Measurements from ENCODE around the gene DAG1.

DAG1 gene

DNA sequence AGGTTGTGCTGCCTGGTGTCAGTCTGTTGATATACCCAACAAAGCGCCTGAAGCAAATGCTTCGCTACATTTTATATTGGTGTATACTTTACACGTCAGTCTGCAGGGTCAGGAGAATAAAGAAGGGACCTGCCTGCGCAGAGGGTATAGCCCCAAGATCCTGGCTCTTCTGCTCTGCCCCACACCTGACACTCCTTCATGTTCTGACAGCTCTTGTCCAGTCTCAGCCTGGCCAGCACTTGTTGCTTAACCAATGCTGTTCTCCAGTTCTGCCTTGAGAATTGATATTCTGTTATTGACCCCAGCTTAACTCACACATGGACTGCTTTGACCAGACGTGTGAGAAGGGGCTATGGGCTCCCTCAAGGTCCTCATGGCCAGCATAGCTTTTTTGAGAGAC, 48.4 kb downstream of the DAG1 start:
- DNase-seq: no peak

DNA sequence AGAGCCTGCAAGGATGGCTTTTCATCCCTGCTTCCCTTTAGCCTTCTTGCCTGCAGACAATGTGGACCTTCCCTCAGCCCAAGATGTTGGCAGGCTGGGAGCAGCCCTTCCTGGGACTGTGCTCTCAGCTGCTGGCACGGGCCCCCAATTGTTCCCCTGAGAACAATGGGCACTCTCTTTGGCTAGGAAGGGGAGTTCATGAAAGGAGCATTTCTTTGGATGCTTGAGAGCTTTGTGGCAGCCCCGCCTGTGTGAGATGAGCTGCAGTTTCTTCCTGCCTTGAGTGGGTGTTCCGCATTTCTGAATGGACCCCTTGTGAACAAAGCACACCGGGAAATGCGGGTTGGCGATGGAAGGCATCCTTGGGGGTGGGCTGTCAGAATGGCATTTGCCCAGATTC, 49.2 kb downstream of the DAG1 start:
- DNase-seq: no peak

- DNase-seq: no peak
Measured at GRCh38 chr3:49519916-49520385, 49.9 kb downstream of the DAG1 start.

DNA sequence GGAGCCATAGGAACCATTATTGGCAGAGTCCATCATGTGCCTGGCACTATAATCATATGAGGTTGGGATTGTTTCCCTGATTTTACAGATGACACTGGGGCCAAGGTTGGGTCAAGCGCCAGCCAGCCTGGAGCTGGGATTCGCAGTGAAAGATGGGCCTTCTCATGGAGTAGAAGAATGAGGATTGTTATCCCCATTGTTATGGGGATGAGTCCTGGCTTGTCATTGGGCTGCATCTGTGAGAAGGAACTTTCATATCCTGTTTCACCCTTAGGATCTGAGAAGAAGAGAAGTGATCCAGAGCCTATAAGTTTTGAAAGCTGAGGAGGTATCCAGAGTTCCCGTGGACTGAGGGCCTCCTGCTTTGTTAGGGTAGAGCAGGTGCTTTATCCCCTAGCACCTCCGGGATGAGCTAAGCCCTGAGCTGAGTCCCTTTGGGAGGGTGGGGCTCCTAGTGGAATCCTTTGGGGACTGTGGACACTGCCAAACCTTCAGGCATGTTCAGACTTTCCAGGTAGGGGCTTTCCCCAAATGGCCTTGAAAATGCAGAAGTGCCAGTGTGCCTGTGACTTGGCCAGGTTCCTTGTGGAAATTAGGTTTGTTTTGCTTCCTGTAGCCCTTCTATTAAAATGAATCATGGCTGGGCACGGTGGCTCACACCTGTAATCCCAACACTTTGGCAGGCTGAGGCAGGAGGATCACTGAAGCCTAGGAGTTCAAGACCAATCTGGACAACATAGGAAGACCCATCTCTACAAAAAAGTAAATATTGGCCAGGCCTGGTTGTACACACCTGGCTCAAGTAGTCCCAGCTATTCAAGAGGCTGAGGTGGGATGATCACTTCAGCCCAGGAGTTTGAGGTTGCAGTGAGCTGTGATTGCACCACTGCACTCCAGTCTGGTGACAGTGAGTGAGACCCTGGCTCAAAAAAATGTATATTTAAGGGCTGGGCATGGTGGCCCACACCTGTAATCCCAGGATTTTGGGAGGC, 54.0 kb downstream of the DAG1 start:
- DNase-seq: no peak

GRCh38 chr3:49529567-49529966, 59.5 kb downstream of the DAG1 start:
- no peak for DNase-seq

DNA sequence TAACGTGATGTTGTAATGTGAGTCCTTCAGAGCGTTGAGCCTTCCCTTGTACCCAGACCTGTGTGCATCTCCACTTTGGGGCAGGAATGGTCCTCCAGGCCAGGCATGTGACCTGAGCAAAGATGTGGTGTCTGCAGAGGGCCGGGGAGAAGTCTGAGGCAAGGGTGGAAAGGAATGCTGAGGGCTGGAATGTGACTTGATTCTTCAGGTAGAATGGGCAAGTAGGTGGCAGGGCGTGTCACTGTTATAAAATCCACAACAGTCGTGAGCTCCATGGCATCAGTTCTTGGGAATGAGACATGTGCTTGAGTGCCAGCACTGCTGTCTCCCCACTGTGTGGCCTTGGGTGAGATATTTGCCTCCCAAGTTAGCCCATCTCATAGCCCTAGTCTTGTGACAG, 60.2 kb downstream of the DAG1 start:
- no peak for DNase-seq

DNA sequence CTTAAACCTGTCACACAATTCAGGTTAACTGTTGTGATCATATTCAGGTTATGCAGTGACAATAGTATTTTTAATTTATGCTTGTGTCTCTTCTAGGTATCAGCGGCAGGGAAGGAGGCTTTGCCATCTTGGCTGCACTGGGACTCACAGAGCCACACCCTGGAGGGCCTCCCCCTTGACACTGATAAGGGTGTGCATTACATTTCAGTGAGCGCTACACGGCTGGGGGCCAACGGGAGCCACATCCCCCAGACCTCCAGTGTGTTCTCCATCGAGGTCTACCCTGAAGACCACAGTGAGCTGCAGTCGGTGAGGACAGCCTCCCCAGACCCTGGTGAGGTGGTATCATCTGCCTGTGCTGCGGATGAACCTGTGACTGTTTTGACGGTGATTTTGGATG, 60.6 kb downstream of the DAG1 start:
- DNase-seq: no peak

- no peak for DNase-seq
Measured at GRCh38 chr3:49531218-49531617, 61.2 kb downstream of the DAG1 start.

GRCh38 chr3:49531715-49532114, 61.6 kb downstream of the DAG1 start:
- no peak for DNase-seq

GRCh38 chr3:49533031-49533430, 63.0 kb downstream of the DAG1 start:
- no peak for DNase-seq

DNA sequence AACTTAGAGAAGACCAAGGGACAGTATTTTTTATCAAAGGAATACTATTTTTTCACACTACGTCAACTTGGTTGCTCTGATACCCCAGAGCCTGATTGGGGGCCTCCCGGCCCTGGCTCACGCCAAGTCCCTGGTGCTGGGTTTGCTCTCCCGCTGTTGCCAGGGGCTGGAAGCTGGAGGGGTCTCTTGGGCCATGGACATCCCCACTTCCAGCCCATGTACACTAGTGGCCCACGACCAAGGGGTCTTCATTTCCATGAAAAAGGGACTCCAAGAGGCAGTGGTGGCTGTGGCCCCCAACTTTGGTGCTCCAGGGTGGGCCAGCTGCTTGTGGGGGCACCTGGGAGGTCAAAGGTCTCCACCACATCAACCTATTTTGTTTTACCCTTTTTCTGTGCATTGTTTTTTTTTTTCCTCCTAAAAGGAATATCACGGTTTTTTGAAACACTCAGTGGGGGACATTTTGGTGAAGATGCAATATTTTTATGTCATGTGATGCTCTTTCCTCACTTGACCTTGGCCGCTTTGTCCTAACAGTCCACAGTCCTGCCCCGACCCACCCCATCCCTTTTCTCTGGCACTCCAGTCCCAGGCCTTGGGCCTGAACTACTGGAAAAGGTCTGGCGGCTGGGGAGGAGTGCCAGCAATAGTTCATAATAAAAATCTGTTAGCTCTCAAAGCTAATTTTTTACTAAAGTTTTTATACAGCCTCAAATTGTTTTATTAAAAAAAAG, 63.9 kb downstream of the DAG1 start:
- no peak for DNase-seq

DNA sequence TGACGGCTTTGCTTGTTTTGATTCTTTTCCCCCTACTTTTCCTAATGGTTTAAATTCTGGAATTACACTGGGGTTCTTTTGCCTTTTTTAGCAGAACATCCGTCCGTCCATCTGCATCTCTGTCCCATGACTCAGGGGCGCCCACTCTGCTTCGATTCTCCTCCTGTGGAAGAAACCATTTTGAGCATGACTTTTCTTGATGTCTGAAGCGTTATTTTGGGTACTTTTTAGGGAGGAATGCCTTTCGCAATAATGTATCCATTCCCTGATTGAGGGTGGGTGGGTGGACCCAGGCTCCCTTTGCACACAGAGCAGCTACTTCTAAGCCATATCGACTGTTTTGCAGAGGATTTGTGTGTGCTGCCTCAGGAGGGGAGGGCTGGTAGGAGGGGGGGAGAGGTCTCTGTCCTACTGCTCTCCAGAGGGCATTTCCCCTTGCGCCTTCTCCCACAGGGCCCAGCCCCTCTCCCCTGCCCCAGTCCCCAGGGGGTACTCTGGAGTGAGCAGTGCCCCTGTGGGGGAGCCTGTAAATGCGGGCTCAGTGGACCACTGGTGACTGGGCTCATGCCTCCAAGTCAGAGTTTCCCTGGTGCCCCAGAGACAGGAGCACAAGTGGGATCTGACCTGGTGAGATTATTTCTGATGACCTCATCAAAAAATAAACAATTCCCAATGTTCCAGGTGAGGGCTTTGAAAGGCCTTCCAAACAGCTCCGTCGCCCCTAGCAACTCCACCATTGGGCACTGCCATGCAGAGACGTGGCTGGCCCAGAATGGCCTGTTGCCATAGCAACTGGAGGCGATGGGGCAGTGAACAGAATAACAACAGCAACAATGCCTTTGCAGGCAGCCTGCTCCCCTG, 64.7 kb downstream of the DAG1 start:
- no peak for DNase-seq

- DNase-seq: no peak
Measured at GRCh38 chr3:49535971-49536874, 66.2 kb downstream of the DAG1 start.

- DNase-seq: no peak
Measured at GRCh38 chr3:49536875-49537533, 66.9 kb downstream of the DAG1 start.

- DNase-seq: peak; percentile 59
Measured at GRCh38 chr3:49539659-49540560, 69.8 kb downstream of the DAG1 start.

DNA sequence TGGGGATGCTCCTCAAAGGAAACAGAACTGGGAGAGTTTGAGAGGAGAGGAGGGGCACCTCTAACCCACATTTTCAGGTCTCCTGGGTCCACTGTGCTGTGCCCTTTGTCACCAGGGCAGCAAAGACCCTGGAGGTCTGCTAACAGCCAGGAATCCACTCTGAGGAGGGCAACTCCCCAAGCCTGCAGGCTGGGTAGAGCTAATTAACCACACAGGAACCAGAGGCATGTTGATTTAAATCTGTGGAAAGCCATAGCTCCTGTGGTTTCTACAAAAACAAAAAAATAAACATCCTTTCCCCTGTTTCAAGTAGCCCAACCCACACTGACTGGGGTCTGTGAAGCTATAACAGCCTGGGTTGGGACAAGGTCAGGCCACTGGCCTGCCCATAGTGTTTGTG, 82.0 kb downstream of the DAG1 start:
- DNase-seq: no peak

- DNase-seq: no peak
Measured at GRCh38 chr3:49553324-49553691, 83.2 kb downstream of the DAG1 start.

GRCh38 chr3:49553692-49554632, 83.9 kb downstream of the DAG1 start, which contains the start of gene BSN:
TSS of gene BSN (plus strand) at chr3:49554477. CDS start at chr3:49554603, 126 bp downstream.
- DNase-seq: peak; percentile 75
